Mesendoderm (in vitro differentiated cells): ENCODE results near the gene SLC23A2.
"Not testable (repeated sequence)": the region's sequence is repeated elsewhere in the genome, so short reads cannot be mapped to it uniquely, and the experiment has no call there.

ENCODE experiments used
- DNase-seq: peaks from one replicate; pipeline ENCODE4 v3.0.0; 2013
- H2AK5ac ChIP-seq: 2 replicates; pipeline ENCODE4 v1.6.1; 2013; ENCODE audit warnings: low read length, inconsistent platforms
- H2BK120ac ChIP-seq: 2 replicates; pipeline ENCODE4 v1.6.1; 2013; ENCODE audit warnings: low read depth, mild to moderate bottlenecking, low read length, moderate library complexity, mixed read lengths
- H2BK15ac ChIP-seq: replicated peaks from 2 replicates; pipeline ENCODE4 v1.6.1; 2013; ENCODE audit warnings: low read depth, mild to moderate bottlenecking, moderate library complexity
- H2BK5ac ChIP-seq: 2 replicates; pipeline ENCODE4 v1.6.1; 2013; ENCODE audit warnings: low read length, inconsistent platforms
- H3K18ac ChIP-seq: 2 replicates; pipeline ENCODE4 v1.6.1; 2013; ENCODE audit warnings: mild to moderate bottlenecking, low read length, mixed read lengths
- H3K23ac ChIP-seq: one replicate; pipeline ENCODE4 v1.6.1; 2013; ENCODE audit warnings: low read length
- H3K27ac ChIP-seq: 2 replicates; pipeline ENCODE4 v1.5.1; 2013; ENCODE audit warnings: low read depth, mild to moderate bottlenecking, inconsistent platforms, low read length, moderate library complexity
- H3K27me3 ChIP-seq: 2 replicates; pipeline ENCODE4 v1.6.1; 2013; ENCODE audit warnings: low read length, control low read depth, mild to moderate bottlenecking, inconsistent platforms; ENCODE audit not compliant: insufficient read depth, poor library complexity
- H3K36me3 ChIP-seq: 2 replicates; pipeline ENCODE4 v1.6.1; 2013; ENCODE audit warnings: low read length, inconsistent platforms; ENCODE audit not compliant: control insufficient read depth, insufficient read depth
- H3K4ac ChIP-seq: one replicate; pipeline ENCODE4 v1.6.1; 2013; ENCODE audit warnings: low read depth, mild to moderate bottlenecking, low read length, moderate library complexity
- H3K4me1 ChIP-seq: 2 replicates; pipeline ENCODE4 v1.6.1; 2013; ENCODE audit warnings: low read depth, low read length, inconsistent platforms; ENCODE audit not compliant: control insufficient read depth
- H3K4me2 ChIP-seq: 2 replicates; pipeline ENCODE4 v1.6.1; 2013; ENCODE audit warnings: low read length
- H3K4me3 ChIP-seq: 2 replicates; pipeline ENCODE4 v1.5.1; 2013; ENCODE audit warnings: mild to moderate bottlenecking, low read length
- H3K56ac ChIP-seq: one replicate; pipeline ENCODE4 v1.6.1; 2013; ENCODE audit warnings: low read length
- H3K79me1 ChIP-seq: 2 replicates; pipeline ENCODE4 v1.6.1; 2013; ENCODE audit warnings: low read length, inconsistent platforms
- H3K79me2 ChIP-seq: 2 replicates; pipeline ENCODE4 v1.6.1; 2013; ENCODE audit warnings: mild to moderate bottlenecking, low read length; ENCODE audit not compliant: control insufficient read depth, insufficient read depth
- H3K9ac ChIP-seq: 2 replicates; pipeline ENCODE4 v1.6.1; 2013; ENCODE audit warnings: low read length, inconsistent platforms
- H4K5ac ChIP-seq: one replicate; pipeline ENCODE4 v1.6.1; 2013; ENCODE audit warnings: low read length
- H4K8ac ChIP-seq: one replicate; pipeline ENCODE4 v1.6.1; 2013; ENCODE audit warnings: low read depth, mild to moderate bottlenecking, control low read depth, low read length, moderate library complexity
- WGBS: extraction: QIAGEN DNeasy Blood & Tissue Kit; methylation state at CpG from one replicate; pipeline ENCODE4 v1.1.7; 2013; ENCODE audit warnings: low lambda C conversion rate, missing lambda C conversion rate; ENCODE audit not compliant: insufficient coverage; ENCODE audit errors: extremely low coverage; 5-methylcytosine and 5-hydroxymethylcytosine counted together

SLC23A2 gene

DNA sequence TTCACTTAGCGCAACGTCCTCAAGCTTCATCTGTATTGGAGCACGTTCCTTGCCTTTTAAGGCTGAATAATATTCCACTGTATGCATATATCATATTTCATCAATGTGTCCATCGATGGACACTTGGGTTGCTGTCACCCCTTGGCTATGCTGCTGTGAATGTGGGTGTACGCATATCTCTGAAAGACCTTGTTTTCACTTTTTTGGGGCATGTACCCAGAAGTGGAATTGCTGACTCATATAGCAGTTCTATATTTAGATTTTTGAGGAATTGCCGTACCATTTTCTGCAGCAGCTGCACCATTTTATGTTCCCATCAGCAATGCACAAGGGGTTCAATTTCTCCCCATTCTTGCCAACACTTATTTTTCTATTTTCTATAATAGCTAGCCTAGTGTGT, 22.8 kb upstream of the SLC23A2 start:
- no peak overlapping the region for H2AK5ac ChIP-seq
- H3K56ac ChIP-seq, result no peak overlapping the region
- no peak overlapping the region for H4K8ac ChIP-seq
- no peak overlapping the region for H4K5ac ChIP-seq
- H3K23ac ChIP-seq, result no peak overlapping the region
- H3K79me1 ChIP-seq, result no peaks in the 10 kb centered on the region
- no peak overlapping the region for H3K4me3 ChIP-seq
- no CpG with 5 or more reads among the region's 6 CpGs for WGBS
- H3K27me3 ChIP-seq, result no peaks in the 10 kb centered on the region
- no peaks in the 10 kb centered on the region for H3K79me2 ChIP-seq
- no peak overlapping the region for H2BK15ac ChIP-seq
- H3K36me3 ChIP-seq, result no peaks in the 10 kb centered on the region
- H3K18ac ChIP-seq, result no peak overlapping the region
- no peak overlapping the region for H2BK5ac ChIP-seq
- no peak overlapping the region for H3K4me2 ChIP-seq
- no peak overlapping the region for H2BK120ac ChIP-seq
- H3K4me1 ChIP-seq, result no peaks in the 10 kb centered on the region
- DNase-seq, result no peak
- no peak overlapping the region for H3K4ac ChIP-seq
- H3K9ac ChIP-seq, result no peak overlapping the region
- no peak overlapping the region for H3K27ac ChIP-seq

DNA sequence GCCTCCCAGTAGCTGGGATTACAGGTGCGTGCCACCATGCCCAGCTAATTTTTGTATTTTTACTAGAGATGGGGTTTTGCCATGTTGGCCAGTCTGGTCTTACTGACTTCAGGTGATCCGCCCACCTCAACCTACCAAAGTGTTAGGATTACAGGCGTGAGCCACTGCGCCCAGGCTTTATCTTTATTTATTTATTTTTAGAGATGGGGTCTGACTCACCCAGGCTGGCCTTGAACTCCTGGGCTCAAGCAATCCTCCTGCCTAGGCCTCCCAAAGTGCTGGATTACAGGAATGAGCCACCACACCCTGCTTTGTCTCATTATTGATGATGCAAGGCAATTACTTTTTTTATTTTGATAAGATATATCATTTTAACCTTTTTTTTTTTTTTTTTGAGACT, 21.9 kb upstream of the SLC23A2 start:
- H2BK15ac ChIP-seq, H3K4me1 ChIP-seq: not testable (repeated sequence)
- WGBS, result no CpG with 5 or more reads among the region's 4 CpGs

DNA sequence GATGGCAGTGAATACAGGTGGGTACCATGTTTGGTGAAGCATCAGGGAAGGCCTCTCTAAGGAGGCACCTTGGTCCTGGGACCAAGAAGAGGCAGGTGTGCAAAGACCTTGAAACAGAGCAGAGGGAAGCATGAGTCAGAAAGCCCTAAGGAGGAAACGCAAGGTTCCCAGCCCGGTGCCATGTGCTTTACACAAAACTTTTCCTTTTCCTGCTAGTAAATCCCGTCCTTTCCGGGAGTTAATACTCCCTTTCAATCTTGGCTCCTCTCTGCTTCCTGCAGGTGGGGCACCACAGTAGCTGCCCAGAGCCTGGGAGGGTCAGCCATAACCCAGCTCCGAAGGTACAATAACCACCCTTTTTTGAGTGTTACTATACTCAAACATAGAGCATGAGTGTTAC, 19.4 kb upstream of the SLC23A2 start:
- Histone ChIP-seq H3K27ac (no peak overlapping the region), H3K56ac (no peak overlapping the region), H3K4me1 (no peaks in the 10 kb centered on the region), H3K79me1 (no peaks in the 10 kb centered on the region), H3K23ac (no peak overlapping the region), H3K4ac (no peak overlapping the region), H3K4me2 (no peak overlapping the region), H2BK120ac (no peak overlapping the region), H3K4me3 (no peak overlapping the region), H3K9ac (no peak overlapping the region), H3K79me2 (no peaks in the 10 kb centered on the region), H3K27me3 (no peaks in the 10 kb centered on the region), H4K5ac (no peak overlapping the region), H2BK5ac (no peak overlapping the region), H3K36me3 (no peaks in the 10 kb centered on the region), H3K18ac (no peak overlapping the region), H2AK5ac (no peak overlapping the region), H2BK15ac (no peak overlapping the region), H4K8ac (no peak overlapping the region)
- WGBS, result no CpG with 5 or more reads among the region's 5 CpGs
- DNase-seq, result no peak

More for the DNA sequence above, 21.9 kb upstream of the SLC23A2 start:
- not testable (repeated sequence) for H3K36me3 ChIP-seq, H2AK5ac ChIP-seq, H2BK5ac ChIP-seq, H3K56ac ChIP-seq, H3K79me2 ChIP-seq, H3K4me2 ChIP-seq, H3K23ac ChIP-seq, H4K5ac ChIP-seq, H3K18ac ChIP-seq, H2BK120ac ChIP-seq, H3K4me3 ChIP-seq, H3K27ac ChIP-seq, H3K9ac ChIP-seq, H3K27me3 ChIP-seq, DNase-seq, H3K4ac ChIP-seq, H4K8ac ChIP-seq, H3K79me1 ChIP-seq

DNA sequence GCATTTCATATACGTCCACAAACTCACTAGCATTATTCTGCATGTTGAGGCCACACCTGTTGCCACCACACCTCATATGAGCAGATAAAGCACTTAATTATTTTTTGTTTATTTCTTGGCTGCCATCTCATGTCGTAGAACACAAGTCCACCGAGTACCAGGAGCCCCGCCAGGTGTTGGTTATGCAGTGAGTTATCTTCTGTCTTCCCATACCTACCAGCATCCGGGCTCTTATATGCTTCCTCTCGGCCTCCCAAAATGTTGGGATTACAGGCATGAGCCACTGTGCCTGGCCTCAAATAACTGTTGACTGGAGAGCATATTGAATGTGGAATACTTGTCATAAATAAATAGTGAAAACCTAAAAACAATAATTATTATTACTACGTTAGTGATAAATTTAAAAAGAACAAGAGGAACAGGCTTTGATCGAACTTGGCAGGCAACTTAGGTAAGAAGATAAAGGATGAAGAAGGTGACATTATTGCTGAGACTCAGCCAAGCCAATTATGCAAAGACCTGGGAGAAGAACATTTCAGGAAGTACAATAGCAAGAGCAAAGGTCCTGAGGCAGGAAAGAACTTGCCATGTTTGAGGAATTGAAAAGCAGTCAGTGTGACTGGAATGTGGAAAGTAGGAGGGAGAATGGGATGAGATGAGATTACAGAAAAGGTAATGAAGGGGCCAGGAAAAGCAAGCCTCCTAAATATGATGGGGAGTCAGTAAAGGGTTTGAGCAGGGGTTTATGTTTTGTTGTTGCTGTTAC, 12.6 kb upstream of the SLC23A2 start:
- no peaks in the 10 kb centered on the region for H3K79me1 ChIP-seq
- H3K4me2 ChIP-seq, result no peak overlapping the region
- no peak overlapping the region for H4K5ac ChIP-seq
- no peaks in the 10 kb centered on the region for H3K27me3 ChIP-seq
- DNase-seq, result no peak
- H4K8ac ChIP-seq, result no peak overlapping the region
- H3K36me3 ChIP-seq, result no peaks in the 10 kb centered on the region
- no peak overlapping the region for H3K9ac ChIP-seq
- no peak overlapping the region for H3K4me3 ChIP-seq
- H2BK5ac ChIP-seq, result no peak overlapping the region
- no peaks in the 10 kb centered on the region for H3K79me2 ChIP-seq
- no peak overlapping the region for H2BK120ac ChIP-seq
- H3K27ac ChIP-seq, result no peak overlapping the region
- no peak overlapping the region for H3K23ac ChIP-seq
- no CpG with 5 or more reads among the region's 8 CpGs for WGBS
- no peak overlapping the region for H2BK15ac ChIP-seq
- no peak overlapping the region for H3K4ac ChIP-seq
- H2AK5ac ChIP-seq, result no peak overlapping the region
- H3K56ac ChIP-seq, result no peak overlapping the region
- H3K18ac ChIP-seq, result no peak overlapping the region
- H3K4me1 ChIP-seq, result no peaks in the 10 kb centered on the region

DNA sequence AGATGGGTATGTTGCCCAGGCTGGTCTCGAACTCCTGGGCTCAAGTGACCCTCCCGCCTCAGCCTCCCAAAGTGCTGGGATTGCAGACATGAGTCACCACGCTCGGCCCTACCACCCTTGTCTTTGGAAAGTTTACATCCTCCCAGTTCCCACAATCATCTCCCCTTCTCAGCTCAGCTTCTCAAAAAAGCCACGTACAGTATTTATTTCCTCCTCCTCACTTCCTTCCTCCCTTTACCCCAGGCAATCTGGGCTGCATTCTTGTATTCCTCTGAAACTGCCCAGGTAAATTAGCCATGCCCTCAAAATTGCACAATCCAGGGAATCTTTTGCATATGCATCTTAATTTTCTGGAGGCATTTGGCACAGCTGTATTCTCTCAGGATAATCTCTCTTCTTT, 7.4 kb upstream of the SLC23A2 start:
- Histone ChIP-seq H3K79me1 (no peaks in the 10 kb centered on the region), H4K8ac (no peak overlapping the region), H2BK120ac (no peak overlapping the region), H2BK5ac (no peak overlapping the region), H3K4me3 (no peak overlapping the region), H3K36me3 (no peaks in the 10 kb centered on the region), H2BK15ac (no peak overlapping the region), H3K79me2 (no peaks in the 10 kb centered on the region), H3K27ac (no peak overlapping the region), H3K23ac (no peak overlapping the region), H4K5ac (no peak overlapping the region), H3K27me3 (peaks cover 2% of the 10 kb centered on the region), H3K4ac (no peak overlapping the region), H3K4me2 (no peak overlapping the region), H3K4me1 (no peaks in the 10 kb centered on the region), H3K56ac (no peak overlapping the region), H3K9ac (no peak overlapping the region), H3K18ac (no peak overlapping the region), H2AK5ac (no peak overlapping the region)
- no peak for DNase-seq
- no CpG with 5 or more reads among the region's 5 CpGs for WGBS

DNA sequence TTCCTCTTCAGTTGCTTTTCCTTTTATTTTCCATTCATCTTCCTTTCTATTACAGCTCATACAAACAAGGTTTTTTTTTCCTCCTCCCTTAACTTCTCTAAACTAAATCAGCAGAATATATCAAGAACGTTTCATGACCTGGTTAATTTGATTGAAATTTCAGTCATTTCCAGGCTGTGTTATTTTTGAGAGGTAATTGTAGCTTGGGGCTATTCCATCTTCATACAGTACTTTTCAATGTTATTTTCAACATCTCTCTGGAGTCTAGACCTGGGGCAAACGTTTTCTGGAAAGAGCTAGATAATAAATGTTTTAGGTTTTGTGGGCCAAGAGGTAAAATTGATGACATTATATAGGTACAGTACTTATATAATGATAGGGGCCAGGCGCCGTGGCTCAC, 4.0 kb upstream of the SLC23A2 start:
- Histone ChIP-seq H2BK15ac (no peak overlapping the region), H3K4me1 (no peaks in the 10 kb centered on the region), H3K18ac (no peak overlapping the region), H3K4me2 (no peak overlapping the region), H3K9ac (no peak overlapping the region), H2BK5ac (no peak overlapping the region), H3K4ac (no peak overlapping the region), H3K4me3 (no peak overlapping the region), H4K5ac (no peak overlapping the region), H3K79me1 (no peaks in the 10 kb centered on the region), H3K23ac (no peak overlapping the region), H3K79me2 (no peaks in the 10 kb centered on the region), H2BK120ac (no peak overlapping the region), H3K27me3 (peaks cover 2% of the 10 kb centered on the region), H3K36me3 (no peaks in the 10 kb centered on the region), H2AK5ac (no peak overlapping the region), H3K56ac (no peak overlapping the region), H4K8ac (no peak overlapping the region), H3K27ac (no peak overlapping the region)
- no CpG with 5 or more reads among the region's 4 CpGs for WGBS
- DNase-seq, result no peak
